PC-9 (cell line): ENCODE data around the gene CEP63. TPM values are rescaled to one million over a fixed set of nuclear protein-coding genes. Genes with fewer than 3 reads are reported as not detected.

Experiments used
- BruUV-seq: library from RNA; stranded (reverse); fragments of 400-500 nt; replicated peaks from 2 replicates; lab custom pipeline; 2021; lab: Mats Ljungman, UMichigan
- CTCF ChIA-PET: fragments of 300-600 bp; sonication (Branson Sonifier 250); formaldehyde crosslinking; loops from one replicate; lab custom pipeline; 2022; ENCODE audit warnings: antibody characterized with exemption; lab: Charles Lee
- POLR2A ChIA-PET: fragments of 300-600 bp; sonication (Branson Sonifier 250); formaldehyde crosslinking; loops from one replicate; lab custom pipeline; 2022; ENCODE audit warnings: antibody characterized with exemption; ENCODE audit not compliant: unreplicated experiment; lab: Charles Lee
- DNase-seq, 2 experiments: peaks; one replicate each; pipeline versions ENCODE4 v3.0.0 to v3.0.0-alpha.2; 2015 to 2022; ENCODE audit warnings: mixed read lengths in 1 of 2
- H2AFZ ChIP-seq: fragments of 200-600 bp; sonication (generic); 2 replicates; pipeline ENCODE4 v1.8.1; 2017; ENCODE audit warnings: antibody characterized with exemption
- H3F3A ChIP-seq: fragments of 200-600 bp; sonication (generic); 2 replicates; pipeline ENCODE4 v1.8.1; 2017; ENCODE audit warnings: antibody characterized with exemption, mild to moderate bottlenecking, low read depth; ENCODE audit not compliant: insufficient read depth
- H3K27ac ChIP-seq: fragments of 200-600 bp; sonication (generic); 2 replicates; pipeline ENCODE4 v1.6.1; 2016; ENCODE audit warnings: mixed run types
- H3K27me3 ChIP-seq: fragments of 200-600 bp; sonication (generic); 2 replicates; pipeline ENCODE4 v1.6.1; 2016; ENCODE audit warnings: low read depth, mixed run types; ENCODE audit not compliant: insufficient read depth
- H3K36me3 ChIP-seq: fragments of 200-600 bp; sonication (generic); 2 replicates; pipeline ENCODE4 v1.6.1; 2016; ENCODE audit warnings: low read depth, mixed run types
- H3K4me1 ChIP-seq: fragments of 200-600 bp; sonication (generic); replicated peaks from 2 replicates; pipeline ENCODE4 v1.6.1; 2016; ENCODE audit warnings: mixed run types; ENCODE audit not compliant: insufficient read depth
- H3K4me2 ChIP-seq: fragments of 200-600 bp; sonication (generic); 2 replicates; pipeline ENCODE4 v1.6.1; 2017; ENCODE audit warnings: mixed run types
- H3K4me3 ChIP-seq: fragments of 200-600 bp; sonication (generic); 2 replicates; pipeline ENCODE4 v1.6.1; 2016; ENCODE audit warnings: mixed run types
- H3K79me2 ChIP-seq: fragments of 200-600 bp; sonication (generic); 2 replicates; pipeline ENCODE4 v1.6.1; 2017; ENCODE audit warnings: low read depth, mixed run types
- H3K9me2 ChIP-seq: fragments of 200-600 bp; sonication (generic); 2 replicates; pipeline ENCODE4 v1.8.1; 2017; ENCODE audit warnings: mild to moderate bottlenecking; ENCODE audit not compliant: insufficient read depth
- H3K9me3 ChIP-seq: fragments of 200-600 bp; sonication (generic); 2 replicates; pipeline ENCODE4 v1.8.1; 2016; ENCODE audit warnings: low read depth; ENCODE audit not compliant: insufficient read depth
- H4K20me1 ChIP-seq: fragments of 200-600 bp; sonication (generic); 2 replicates; pipeline ENCODE4 v1.8.1; 2017; ENCODE audit not compliant: insufficient read depth
- CTCF ChIP-seq: fragments of 200-600 bp; sonication (generic); conservative IDR thresholded peaks from 2 replicates; pipeline ENCODE4 v1.6.1; 2017; ENCODE audit warnings: mixed run types, antibody characterized with exemption, mild to moderate bottlenecking, moderate library complexity
- EZH2 ChIP-seq: fragments of 200-600 bp; sonication (generic); IDR thresholded peaks from 2 replicates; pipeline ENCODE4 v1.8.0; 2017; ENCODE audit warnings: antibody characterized with exemption, low read depth
- intact Hi-C: fragments of 100-400 bp; cut with micrococcal nuclease; formaldehyde crosslinking; loops from one replicate; pipeline ENCODE4 v1.10.0; 2022; ENCODE audit not compliant: unreplicated experiment
- total RNA-seq: library from RNA; stranded (reverse); gene quantifications from 2 replicates; pipeline ENCODE4 v1.2.3, GENCODE V29; 2021

Gene CEP63
- total RNA-seq, 1 experiment from 2014 or later, result 31.5 TPM

GRCh38 chr3:134485075-134485717, 661 bp upstream of the CEP63 start:
- TSS peak; percentile 50 for BruUV-seq
- Histone ChIP-seq H3K27ac (peak overlapping the region; percentile 73), H3K4me1 (peaks cover 27% of the 10 kb centered on the region), H3K9me3 (no peaks in the 10 kb centered on the region), H3K9me2 (no peaks in the 10 kb centered on the region), H2AFZ (peak overlapping the region; percentile 90), H3K79me2 (peaks cover 64% of the 10 kb centered on the region), H3K4me3 (peak overlapping the region; percentile 89), H3F3A (peaks cover 29% of the 10 kb centered on the region; the same call in 1 of the 2 replicates), H3K36me3 (peaks cover 26% of the 10 kb centered on the region), H3K27me3 (no peaks in the 10 kb centered on the region), H4K20me1 (no peaks in the 10 kb centered on the region), H3K4me2 (peak overlapping the region; percentile 78)
- POLR2A ChIA-PET, result interaction anchor here (0.6 to 1.6 kb wide), 6 partner anchors 25 to 1444 kb away, joined by 3 to 7 read pairs (median 4); partner anchors contain the start of gene AMOTL2
- CTCF ChIA-PET, result interaction anchor here (0.6 to 0.7 kb wide), 2 partner anchors 180 to 213 kb away, joined by 3 to 4 read pairs; no protein-coding TSS in a partner anchor
- DNase-seq, result no peak
- intact Hi-C loops, result loop anchor here (5.0 kb wide), 3 partner anchors 663 to 1763 kb away; partner anchors contain the start of genes CDV3 and NPHP3
- TF ChIP-seq CTCF (no peak), EZH2 (no peak)

- Histone ChIP-seq H3K9me3 (no peaks in the 10 kb centered on the region), H3K4me2 (peak overlapping the region; percentile 93), H3F3A (peaks cover 29% of the 10 kb centered on the region; the same call in 1 of the 2 replicates), H3K27ac (peak overlapping the region; percentile 73), H3K9me2 (no peaks in the 10 kb centered on the region), H3K27me3 (no peaks in the 10 kb centered on the region), H3K4me3 (peak overlapping the region; percentile 89), H3K79me2 (peaks cover 72% of the 10 kb centered on the region), H3K36me3 (peaks cover 14% of the 10 kb centered on the region), H3K4me1 (peaks cover 27% of the 10 kb centered on the region), H4K20me1 (no peaks in the 10 kb centered on the region), H2AFZ (peak overlapping the region; percentile 90)
- ChIA-PET CTCF (no interaction called here), POLR2A (interaction anchor here (0.6 to 0.7 kb wide), 4 partner anchors 111 to 1006 kb away, joined by 4 to 7 read pairs (median 4); no protein-coding TSS in a partner anchor)
- DNase-seq, result no peak
- TF ChIP-seq CTCF (no peak), EZH2 (no peak)
- BruUV-seq, result no TSS peak
- intact Hi-C loops, result loop anchor here (5.0 kb wide), 3 partner anchors 664 to 1764 kb away; partner anchors contain the start of genes CDV3 and NPHP3
Observed at GRCh38 chr3:134486577-134487041, 752 bp downstream of the CEP63 start.

- H3F3A ChIP-seq, result peaks cover 29% of the 10 kb centered on the region; the same call in 1 of the 2 replicates
- ChIA-PET CTCF (no interaction called here), POLR2A (interaction anchor here (0.6 kb wide), 1 partner anchor 1828 kb away, joined by 5 read pairs; no protein-coding TSS in a partner anchor)
- intact Hi-C loops, result loop anchor here (5.0 kb wide), 3 partner anchors 665 to 1765 kb away; partner anchors contain the start of genes CDV3 and NPHP3
- H3K9me3 ChIP-seq, result no peaks in the 10 kb centered on the region
- peaks cover 72% of the 10 kb centered on the region for H3K79me2 ChIP-seq
- no TSS peak for BruUV-seq
- H3K4me3 ChIP-seq, result peak overlapping the region; percentile 89
- peaks cover 6% of the 10 kb centered on the region; the same call in 1 of the 2 replicates for H3K36me3 ChIP-seq
- H4K20me1 ChIP-seq, result no peaks in the 10 kb centered on the region
- DNase-seq, result no peak
- no peak overlapping the region for H3K27ac ChIP-seq
- H3K4me2 ChIP-seq, result peak overlapping the region; percentile 93
- H3K27me3 ChIP-seq, result no peaks in the 10 kb centered on the region
- TF ChIP-seq EZH2, result no peak
- no peak for TF ChIP-seq CTCF
- H3K4me1 ChIP-seq, result peaks cover 27% of the 10 kb centered on the region
- H3K9me2 ChIP-seq, result no peaks in the 10 kb centered on the region
- H2AFZ ChIP-seq, result no peak overlapping the region
Observed at GRCh38 chr3:134487406-134487805, 1.5 kb downstream of the CEP63 start.
